Activated naive CD8-positive, alpha-beta T cell treated with anti-CD3 and anti-CD28 coated beads for 36 hours (primary cell): ENCODE results near the gene ATP1A4. TPM values are rescaled to one million over a fixed set of nuclear protein-coding genes. Genes with fewer than 3 reads are reported as not detected.
A peak's percentile ranks its signal among the peaks of the same experiment; 100 is the strongest.

Experiments used
- DNase-seq: peaks from one replicate; pipeline ENCODE4 v3.0.0; 2021
- H3K27ac Mint-ChIP-seq: one replicate; pipeline ENCODE4 v1.8.0; 2022; ENCODE audit warnings: mild to moderate bottlenecking, moderate library complexity, mixed read lengths
- H3K27me3 Mint-ChIP-seq: one replicate; pipeline ENCODE4 v1.8.0; 2022; ENCODE audit warnings: mild to moderate bottlenecking, mixed read lengths
- H3K36me3 Mint-ChIP-seq: one replicate; pipeline ENCODE4 v1.8.0; 2021; ENCODE audit warnings: mild to moderate bottlenecking, mixed read lengths
- H3K4me1 Mint-ChIP-seq: one replicate; pipeline ENCODE4 v1.8.0; 2021; ENCODE audit warnings: mixed read lengths
- H3K4me3 Mint-ChIP-seq: one replicate; pipeline ENCODE4 v1.8.0; 2022; ENCODE audit warnings: mild to moderate bottlenecking, moderate library complexity, mixed read lengths
- H3K9me3 Mint-ChIP-seq: one replicate; pipeline ENCODE4 v1.8.0; 2022; ENCODE audit warnings: mixed read lengths
- total RNA-seq, 2 experiments: library from RNA; stranded (reverse); gene quantifications; one replicate each; pipeline ENCODE4 v1.2.3, GENCODE V29; 2021

The ATP1A4 gene
- total RNA-seq, 2 experiments from 2014 or later = not detected

GRCh38 chr1:160208557-160209320, 57.3 kb downstream of the ATP1A4 start:
- Mint-ChIP-seq H3K27ac (peak overlapping the region; percentile 27), H3K27me3 (no peaks in the 10 kb centered on the region), H3K9me3 (no peaks in the 10 kb centered on the region), H3K36me3 (peaks cover 28% of the 10 kb centered on the region), H3K4me3 (no peak overlapping the region), H3K4me1 (peaks cover 46% of the 10 kb centered on the region)
- DNase-seq = no peak

GRCh38 chr1:160209321-160210046, 58.1 kb downstream of the ATP1A4 start:
- H3K36me3 Mint-ChIP-seq = peaks cover 30% of the 10 kb centered on the region
- H3K27me3 Mint-ChIP-seq = no peaks in the 10 kb centered on the region
- H3K27ac Mint-ChIP-seq = peak overlapping the region; percentile 27
- no peaks in the 10 kb centered on the region for H3K9me3 Mint-ChIP-seq
- H3K4me3 Mint-ChIP-seq = no peak overlapping the region
- DNase-seq = no peak
- H3K4me1 Mint-ChIP-seq = peaks cover 44% of the 10 kb centered on the region

- Mint-ChIP-seq H3K4me1 (peaks cover 41% of the 10 kb centered on the region), H3K27me3 (no peaks in the 10 kb centered on the region), H3K9me3 (no peaks in the 10 kb centered on the region), H3K36me3 (peaks cover 29% of the 10 kb centered on the region), H3K4me3 (no peak overlapping the region), H3K27ac (peak overlapping the region; percentile 36)
- no peak for DNase-seq
Measured at GRCh38 chr1:160210561-160210960, 59.2 kb downstream of the ATP1A4 start.

- peaks cover 38% of the 10 kb centered on the region for H3K4me1 Mint-ChIP-seq
- peaks cover 29% of the 10 kb centered on the region for H3K36me3 Mint-ChIP-seq
- H3K27ac Mint-ChIP-seq = peak overlapping the region; percentile 4
- no peak overlapping the region for H3K4me3 Mint-ChIP-seq
- H3K27me3 Mint-ChIP-seq = no peaks in the 10 kb centered on the region
- DNase-seq = no peak
- no peaks in the 10 kb centered on the region for H3K9me3 Mint-ChIP-seq
Measured at GRCh38 chr1:160211046-160211790, 59.8 kb downstream of the ATP1A4 start.

- Mint-ChIP-seq H3K27me3 (no peaks in the 10 kb centered on the region), H3K4me1 (peaks cover 11% of the 10 kb centered on the region), H3K27ac (no peak overlapping the region), H3K4me3 (no peak overlapping the region), H3K36me3 (peaks cover 19% of the 10 kb centered on the region), H3K9me3 (no peaks in the 10 kb centered on the region)
- DNase-seq = no peak
Measured at GRCh38 chr1:160214481-160215140, 63.2 kb downstream of the ATP1A4 start.

GRCh38 chr1:160216301-160216700, 64.9 kb downstream of the ATP1A4 start:
- H3K4me3 Mint-ChIP-seq = no peak overlapping the region

GRCh38 chr1:160217481-160218051, 66.2 kb downstream of the ATP1A4 start:
- Mint-ChIP-seq H3K27me3 (no peaks in the 10 kb centered on the region), H3K36me3 (peaks cover 14% of the 10 kb centered on the region)
- DNase-seq = no peak

More at GRCh38 chr1:160216301-160216700, 64.9 kb downstream of the ATP1A4 start:
- Mint-ChIP-seq H3K27me3 (no peaks in the 10 kb centered on the region), H3K27ac (peak overlapping the region; percentile 0), H3K4me1 (no peaks in the 10 kb centered on the region), H3K9me3 (no peaks in the 10 kb centered on the region), H3K36me3 (peaks cover 17% of the 10 kb centered on the region)
- DNase-seq = no peak

GRCh38 chr1:160219062-160219929, 67.9 kb downstream of the ATP1A4 start:
- DNase-seq = no peak
- Mint-ChIP-seq H3K27ac (no peak overlapping the region), H3K27me3 (no peaks in the 10 kb centered on the region), H3K4me3 (no peak overlapping the region), H3K36me3 (peaks cover 7% of the 10 kb centered on the region), H3K4me1 (no peaks in the 10 kb centered on the region), H3K9me3 (no peaks in the 10 kb centered on the region)

More at GRCh38 chr1:160217481-160218051, 66.2 kb downstream of the ATP1A4 start:
- Mint-ChIP-seq H3K9me3 (no peaks in the 10 kb centered on the region), H3K4me3 (no peak overlapping the region), H3K27ac (no peak overlapping the region), H3K4me1 (no peaks in the 10 kb centered on the region)

- Mint-ChIP-seq H3K4me1 (no peaks in the 10 kb centered on the region), H3K9me3 (no peaks in the 10 kb centered on the region), H3K27ac (no peak overlapping the region), H3K36me3 (peaks cover 6% of the 10 kb centered on the region), H3K27me3 (no peaks in the 10 kb centered on the region), H3K4me3 (no peak overlapping the region)
- DNase-seq = no peak
Measured at GRCh38 chr1:160220301-160220700, 68.9 kb downstream of the ATP1A4 start.

GRCh38 chr1:160221089-160221488, 69.7 kb downstream of the ATP1A4 start:
- Mint-ChIP-seq H3K9me3 (no peaks in the 10 kb centered on the region), H3K36me3 (peaks cover 8% of the 10 kb centered on the region), H3K27ac (no peak overlapping the region), H3K4me1 (no peaks in the 10 kb centered on the region), H3K4me3 (no peak overlapping the region), H3K27me3 (no peaks in the 10 kb centered on the region)
- DNase-seq = no peak

GRCh38 chr1:160222546-160222945, 71.1 kb downstream of the ATP1A4 start:
- DNase-seq = no peak
- Mint-ChIP-seq H3K27ac (no peak overlapping the region), H3K9me3 (no peaks in the 10 kb centered on the region), H3K4me3 (no peak overlapping the region), H3K4me1 (no peaks in the 10 kb centered on the region), H3K36me3 (peaks cover 7% of the 10 kb centered on the region), H3K27me3 (no peaks in the 10 kb centered on the region)

- no peak for DNase-seq
- H3K4me3 Mint-ChIP-seq = no peak overlapping the region
- H3K36me3 Mint-ChIP-seq = peaks cover 13% of the 10 kb centered on the region
- H3K27ac Mint-ChIP-seq = no peak overlapping the region
- no peaks in the 10 kb centered on the region for H3K27me3 Mint-ChIP-seq
- no peaks in the 10 kb centered on the region for H3K9me3 Mint-ChIP-seq
- H3K4me1 Mint-ChIP-seq = no peaks in the 10 kb centered on the region
Measured at GRCh38 chr1:160224606-160225005, 73.2 kb downstream of the ATP1A4 start.

GRCh38 chr1:160225345-160225744, 73.9 kb downstream of the ATP1A4 start:
- H3K9me3 Mint-ChIP-seq = no peaks in the 10 kb centered on the region
- H3K27ac Mint-ChIP-seq = no peak overlapping the region
- no peaks in the 10 kb centered on the region for H3K27me3 Mint-ChIP-seq
- H3K4me3 Mint-ChIP-seq = no peak overlapping the region
- DNase-seq = no peak
- H3K36me3 Mint-ChIP-seq = peaks cover 14% of the 10 kb centered on the region
- H3K4me1 Mint-ChIP-seq = no peaks in the 10 kb centered on the region

- Mint-ChIP-seq H3K27me3 (no peaks in the 10 kb centered on the region), H3K4me3 (no peak overlapping the region), H3K27ac (no peak overlapping the region), H3K36me3 (peaks cover 19% of the 10 kb centered on the region), H3K4me1 (no peaks in the 10 kb centered on the region), H3K9me3 (no peaks in the 10 kb centered on the region)
- DNase-seq = no peak
Measured at GRCh38 chr1:160226623-160227022, 75.2 kb downstream of the ATP1A4 start.
